ENCODE measurements around the gene ABHD6.
"Not testable (repeated sequence)": the region's sequence is repeated elsewhere in the genome, so short reads cannot be mapped to it uniquely, and the experiment has no call there.

ABHD6 gene

GRCh38 chr3:58285334-58285733 lies 47.7 kb downstream of the ABHD6 start:
- DNase-seq: no peak

- no peak for DNase-seq
Measured at GRCh38 chr3:58287354-58287753, 49.8 kb downstream of the ABHD6 start.

- DNase-seq: no peak
Measured at GRCh38 chr3:58288011-58288728, 50.6 kb downstream of the ABHD6 start.

GRCh38 chr3:58288964-58289613 lies 51.5 kb downstream of the ABHD6 start:
- DNase-seq: not testable (repeated sequence)

- not testable (repeated sequence) for DNase-seq
Measured at GRCh38 chr3:58290446-58290845, 52.9 kb downstream of the ABHD6 start.

- DNase-seq: no peak
Measured at GRCh38 chr3:58291671-58292338, 54.2 kb downstream of the ABHD6 start.

- DNase-seq: no peak
Measured at GRCh38 chr3:58292866-58293265, 55.3 kb downstream of the ABHD6 start.

GRCh38 chr3:58293516-58293915 lies 55.9 kb downstream of the ABHD6 start:
- DNase-seq: no peak

- no peak for DNase-seq
Measured at GRCh38 chr3:58296269-58296668, 58.7 kb downstream of the ABHD6 start.

GRCh38 chr3:58296843-58297242 lies 59.3 kb downstream of the ABHD6 start:
- DNase-seq: no peak

- DNase-seq: no peak
Measured at GRCh38 chr3:58298190-58298589, 60.6 kb downstream of the ABHD6 start.

GRCh38 chr3:58299075-58299474 lies 61.5 kb downstream of the ABHD6 start:
- DNase-seq: no peak

- DNase-seq: no peak
Measured at GRCh38 chr3:58299839-58300516, 62.4 kb downstream of the ABHD6 start.

- peak; percentile 99 for DNase-seq
Measured at GRCh38 chr3:58305882-58306711, 68.5 kb downstream of the ABHD6 start, which contains the start of the genes HTD2 and RPP14. Gene HTD2, plus strand, starts transcription at chr3:58306520. Its CDS starts 11,094 bp downstream, at chr3:58317614. Gene RPP14, plus strand, starts transcription at chr3:58306245. Its CDS starts 4,085 bp downstream, at chr3:58310330.

- peak; percentile 51 for DNase-seq
Measured at GRCh38 chr3:58307639-58308215, 70.1 kb downstream of the ABHD6 start.

GRCh38 chr3:58308728-58309127 lies 71.1 kb downstream of the ABHD6 start:
- no peak for DNase-seq

GRCh38 chr3:58317811-58318210 lies 80.2 kb downstream of the ABHD6 start:
- no peak for DNase-seq

- no peak for DNase-seq
Measured at GRCh38 chr3:58321791-58322190, 84.2 kb downstream of the ABHD6 start.

- no peak for DNase-seq
Measured at GRCh38 chr3:58322793-58323192, 85.2 kb downstream of the ABHD6 start.

- no peak for DNase-seq
Measured at GRCh38 chr3:58323529-58324390, 86.2 kb downstream of the ABHD6 start.
